WERI-Rb-1 (cell line): ENCODE measurements around the gene MICALL2.

ENCODE experiments used
- DNase-seq: peaks from one replicate; pipeline ENCODE4 v3.0.0-alpha.2; 2020
- H3K27ac ChIP-seq: fragments of 250-450 bp; sonication (Bioruptor Pico); 2 replicates; pipeline ENCODE4 v1.5.1; 2020; ENCODE audit warnings: mild to moderate bottlenecking, moderate library complexity
- H3K27me3 ChIP-seq: fragments of 250-450 bp; sonication (Bioruptor Pico); 2 replicates; pipeline ENCODE4 v1.5.1; 2021; ENCODE audit warnings: mild to moderate bottlenecking, low read depth, moderate library complexity; ENCODE audit not compliant: insufficient read depth, severe bottlenecking
- H3K36me3 ChIP-seq: fragments of 250-450 bp; sonication (Bioruptor Pico); 2 replicates; pipeline ENCODE4 v1.5.1; 2020; ENCODE audit warnings: mild to moderate bottlenecking, moderate library complexity
- H3K4me3 ChIP-seq: 2 replicates; pipeline ENCODE4 v1.5.1; 2011; ENCODE audit warnings: low read depth, mild to moderate bottlenecking, control low read depth, low read length
- H3K9me3 ChIP-seq: fragments of 250-450 bp; sonication (Bioruptor Pico); 2 replicates; pipeline ENCODE4 v1.5.1; 2021; ENCODE audit warnings: mild to moderate bottlenecking, moderate library complexity; ENCODE audit not compliant: severe bottlenecking
- TF ChIP-seq, protein P1 (sequence below): IDR thresholded peaks from 2 replicates; pipeline ENCODE4 v1.5.1; 2011; ENCODE audit warnings: low read depth, mild to moderate bottlenecking, control low read depth, inconsistent platforms, low read length

Gene MICALL2

GRCh38 chr7:1425292-1426136 is 33.8 kb downstream of the MICALL2 start:
- H3K4me3 ChIP-seq: no peak overlapping the region
- H3K9me3 ChIP-seq: no peaks in the 10 kb centered on the region
- no peaks in the 10 kb centered on the region for H3K36me3 ChIP-seq
- H3K27me3 ChIP-seq: no peaks in the 10 kb centered on the region
- H3K27ac ChIP-seq: no peak overlapping the region
- DNase-seq: peak; percentile 30
- TF ChIP-seq, protein P1, sequence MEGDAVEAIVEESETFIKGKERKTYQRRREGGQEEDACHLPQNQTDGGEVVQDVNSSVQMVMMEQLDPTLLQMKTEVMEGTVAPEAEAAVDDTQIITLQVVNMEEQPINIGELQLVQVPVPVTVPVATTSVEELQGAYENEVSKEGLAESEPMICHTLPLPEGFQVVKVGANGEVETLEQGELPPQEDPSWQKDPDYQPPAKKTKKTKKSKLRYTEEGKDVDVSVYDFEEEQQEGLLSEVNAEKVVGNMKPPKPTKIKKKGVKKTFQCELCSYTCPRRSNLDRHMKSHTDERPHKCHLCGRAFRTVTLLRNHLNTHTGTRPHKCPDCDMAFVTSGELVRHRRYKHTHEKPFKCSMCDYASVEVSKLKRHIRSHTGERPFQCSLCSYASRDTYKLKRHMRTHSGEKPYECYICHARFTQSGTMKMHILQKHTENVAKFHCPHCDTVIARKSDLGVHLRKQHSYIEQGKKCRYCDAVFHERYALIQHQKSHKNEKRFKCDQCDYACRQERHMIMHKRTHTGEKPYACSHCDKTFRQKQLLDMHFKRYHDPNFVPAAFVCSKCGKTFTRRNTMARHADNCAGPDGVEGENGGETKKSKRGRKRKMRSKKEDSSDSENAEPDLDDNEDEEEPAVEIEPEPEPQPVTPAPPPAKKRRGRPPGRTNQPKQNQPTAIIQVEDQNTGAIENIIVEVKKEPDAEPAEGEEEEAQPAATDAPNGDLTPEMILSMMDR: no peak

GRCh38 chr7:1424041-1424440 is 35.2 kb downstream of the MICALL2 start:
- H3K27me3 ChIP-seq: no peaks in the 10 kb centered on the region
- no peak overlapping the region for H3K27ac ChIP-seq
- H3K4me3 ChIP-seq: no peak overlapping the region
- DNase-seq: no peak
- no peaks in the 10 kb centered on the region for H3K36me3 ChIP-seq
- TF ChIP-seq, protein P1: no peak
- H3K9me3 ChIP-seq: no peaks in the 10 kb centered on the region

DNA sequence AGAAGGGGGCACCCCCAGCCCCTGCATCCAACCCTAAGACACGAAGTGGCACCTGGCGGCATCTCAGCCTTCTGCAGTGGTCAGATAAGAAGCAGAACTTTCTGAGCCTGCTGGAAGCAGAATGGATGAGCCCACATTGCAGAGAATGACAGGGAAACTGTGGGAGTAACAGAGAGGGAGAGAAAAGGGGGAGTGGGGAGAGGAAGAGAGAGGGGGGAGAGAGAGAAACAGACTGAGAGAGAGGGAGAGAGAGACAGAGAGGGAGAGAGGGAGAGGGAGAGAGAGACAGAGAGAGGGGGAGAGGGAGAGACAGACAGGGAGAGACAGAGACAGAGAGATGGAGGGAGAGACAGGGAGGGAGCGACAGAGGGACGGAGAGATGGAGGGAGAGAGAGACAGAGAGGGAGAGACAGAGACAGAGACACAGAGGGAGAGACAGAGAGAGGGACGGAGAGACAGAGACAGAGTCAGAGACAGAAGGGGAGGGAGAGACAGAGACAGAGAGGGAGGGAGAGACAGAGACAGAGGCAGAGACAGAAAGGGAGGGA is 35.9 kb downstream of the MICALL2 start:
- Histone ChIP-seq H3K4me3 (no peak overlapping the region), H3K27ac (no peak overlapping the region), H3K27me3 (no peaks in the 10 kb centered on the region), H3K36me3 (no peaks in the 10 kb centered on the region), H3K9me3 (no peaks in the 10 kb centered on the region)
- TF ChIP-seq, protein P1: no peak
- DNase-seq: no peak

GRCh38 chr7:1422512-1423263 is 36.6 kb downstream of the MICALL2 start:
- H3K36me3 ChIP-seq: no peaks in the 10 kb centered on the region
- H3K9me3 ChIP-seq: no peaks in the 10 kb centered on the region
- TF ChIP-seq, protein P1: no peak
- H3K4me3 ChIP-seq: no peak overlapping the region
- no peak for DNase-seq
- no peak overlapping the region for H3K27ac ChIP-seq
- no peaks in the 10 kb centered on the region for H3K27me3 ChIP-seq

GRCh38 chr7:1421946-1422345 is 37.3 kb downstream of the MICALL2 start:
- TF ChIP-seq, protein P1: no peak
- H3K9me3 ChIP-seq: no peaks in the 10 kb centered on the region
- no peak for DNase-seq
- no peak overlapping the region for H3K27ac ChIP-seq
- no peak overlapping the region for H3K4me3 ChIP-seq
- H3K27me3 ChIP-seq: no peaks in the 10 kb centered on the region
- H3K36me3 ChIP-seq: no peaks in the 10 kb centered on the region
